HEK293T (cell line): Measurements from ENCODE around the gene DLK1.

Experiments
- CTCF ChIA-PET: fragments of 350-600 bp; formaldehyde crosslinking; extraction: SDS; loops from one replicate; lab custom pipeline; 2021; ENCODE audit warnings: antibody characterized with exemption, inconsistent platforms; lab: Yijun Ruan, JAX
- POLR2A ChIA-PET: fragments of 350-600 bp; formaldehyde crosslinking; extraction: SDS; loops from one replicate; lab custom pipeline; 2020; ENCODE audit warnings: antibody characterized with exemption, inconsistent platforms; lab: Yijun Ruan, JAX
- DNase-seq: peaks from one replicate; pipeline ENCODE4 v3.0.0; 2012; ENCODE audit warnings: mixed read lengths; ENCODE audit errors: extremely low spot score
- ARNT ChIP-seq: fragments of 450-650 bp; IDR thresholded peaks from 2 replicates; pipeline ENCODE4 v1.6.1; 2017; ENCODE audit warnings: mild to moderate bottlenecking
- BHLHE40 ChIP-seq: fragments of 450-650 bp; IDR thresholded peaks from 2 replicates; pipeline ENCODE4 v1.6.1; 2016; ENCODE audit warnings: mild to moderate bottlenecking, moderate library complexity, borderline replicate concordance
- CTBP1 ChIP-seq: fragments of 450-650 bp; IDR thresholded peaks from 2 replicates; pipeline ENCODE4 v1.6.1; 2016; ENCODE audit warnings: borderline replicate concordance
- ELF4 ChIP-seq: fragments of 450-650 bp; IDR thresholded peaks from 2 replicates; pipeline ENCODE4 v1.6.1; 2017; ENCODE audit warnings: antibody characterized with exemption
- FOXA1 ChIP-seq: fragments of 450-650 bp; IDR thresholded peaks from 2 replicates; pipeline ENCODE4 v1.6.1; 2016; ENCODE audit warnings: mild to moderate bottlenecking
- FOXK2 ChIP-seq: fragments of 450-650 bp; IDR thresholded peaks from 2 replicates; pipeline ENCODE4 v1.6.1; 2016; ENCODE audit warnings: mild to moderate bottlenecking
- FOXM1 ChIP-seq: fragments of 450-650 bp; IDR thresholded peaks from 2 replicates; pipeline ENCODE4 v1.6.1; 2017; ENCODE audit warnings: mild to moderate bottlenecking, borderline replicate concordance
- HDGF ChIP-seq: fragments of 450-650 bp; IDR thresholded peaks from 2 replicates; pipeline ENCODE4 v1.6.1; 2017; ENCODE audit warnings: antibody characterized with exemption, borderline replicate concordance
- L3MBTL2 ChIP-seq: fragments of 450-650 bp; conservative IDR thresholded peaks from 2 replicates; pipeline ENCODE4 v1.6.1; 2016; ENCODE audit warnings: mild to moderate bottlenecking
- LEF1 ChIP-seq: fragments of 450-650 bp; IDR thresholded peaks from 2 replicates; pipeline ENCODE4 v1.6.1; 2017; ENCODE audit warnings: mild to moderate bottlenecking, borderline replicate concordance
- NFRKB ChIP-seq: fragments of 450-650 bp; IDR thresholded peaks from 2 replicates; pipeline ENCODE4 v1.6.1; 2016; ENCODE audit warnings: mild to moderate bottlenecking, moderate library complexity
- SP1 ChIP-seq: fragments of 450-650 bp; IDR thresholded peaks from 2 replicates; pipeline ENCODE4 v1.6.1; 2017
- SUZ12 ChIP-seq: fragments of 450-650 bp; IDR thresholded peaks from 2 replicates; pipeline ENCODE4 v1.6.1; 2016; ENCODE audit warnings: mild to moderate bottlenecking
- TARDBP ChIP-seq: fragments of 450-650 bp; IDR thresholded peaks from 2 replicates; pipeline ENCODE4 v1.6.1; 2016
- ZNF384 ChIP-seq: fragments of 450-650 bp; IDR thresholded peaks from 2 replicates; pipeline ENCODE4 v1.6.1; 2016
- TF ChIP-seq, protein P1 (sequence below): fragments of 450-650 bp; IDR thresholded peaks from 2 replicates; pipeline ENCODE4 v1.6.1; 2016

The DLK1 gene

DNA sequence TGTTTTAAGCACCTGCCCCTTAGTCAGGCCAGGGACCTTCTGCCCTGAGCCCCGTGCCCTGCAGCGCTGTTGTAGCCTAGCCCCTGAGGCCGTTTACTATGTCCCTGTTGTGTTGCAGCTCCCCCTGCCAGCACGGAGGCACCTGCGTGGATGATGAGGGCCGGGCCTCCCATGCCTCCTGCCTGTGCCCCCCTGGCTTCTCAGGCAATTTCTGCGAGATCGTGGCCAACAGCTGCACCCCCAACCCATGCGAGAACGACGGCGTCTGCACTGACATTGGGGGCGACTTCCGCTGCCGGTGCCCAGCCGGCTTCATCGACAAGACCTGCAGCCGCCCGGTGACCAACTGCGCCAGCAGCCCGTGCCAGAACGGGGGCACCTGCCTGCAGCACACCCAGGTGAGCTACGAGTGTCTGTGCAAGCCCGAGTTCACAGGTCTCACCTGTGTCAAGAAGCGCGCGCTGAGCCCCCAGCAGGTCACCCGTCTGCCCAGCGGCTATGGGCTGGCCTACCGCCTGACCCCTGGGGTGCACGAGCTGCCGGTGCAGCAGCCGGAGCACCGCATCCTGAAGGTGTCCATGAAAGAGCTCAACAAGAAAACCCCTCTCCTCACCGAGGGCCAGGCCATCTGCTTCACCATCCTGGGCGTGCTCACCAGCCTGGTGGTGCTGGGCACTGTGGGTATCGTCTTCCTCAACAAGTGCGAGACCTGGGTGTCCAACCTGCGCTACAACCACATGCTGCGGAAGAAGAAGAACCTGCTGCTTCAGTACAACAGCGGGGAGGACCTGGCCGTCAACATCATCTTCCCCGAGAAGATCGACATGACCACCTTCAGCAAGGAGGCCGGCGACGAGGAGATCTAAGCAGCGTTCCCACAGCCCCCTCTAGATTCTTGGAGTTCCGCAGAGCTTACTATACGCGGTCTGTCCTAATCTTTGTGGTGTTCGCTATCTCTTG, 7.6 kb downstream of the DLK1 start:
- DNase-seq: no peak
- ChIA-PET CTCF (no interaction called here), POLR2A (no interaction called here)
- TF ChIP-seq, protein P1, sequence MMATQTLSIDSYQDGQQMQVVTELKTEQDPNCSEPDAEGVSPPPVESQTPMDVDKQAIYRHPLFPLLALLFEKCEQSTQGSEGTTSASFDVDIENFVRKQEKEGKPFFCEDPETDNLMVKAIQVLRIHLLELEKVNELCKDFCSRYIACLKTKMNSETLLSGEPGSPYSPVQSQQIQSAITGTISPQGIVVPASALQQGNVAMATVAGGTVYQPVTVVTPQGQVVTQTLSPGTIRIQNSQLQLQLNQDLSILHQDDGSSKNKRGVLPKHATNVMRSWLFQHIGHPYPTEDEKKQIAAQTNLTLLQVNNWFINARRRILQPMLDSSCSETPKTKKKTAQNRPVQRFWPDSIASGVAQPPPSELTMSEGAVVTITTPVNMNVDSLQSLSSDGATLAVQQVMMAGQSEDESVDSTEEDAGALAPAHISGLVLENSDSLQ: no peak
- TF ChIP-seq L3MBTL2 (no peak), CTBP1 (no peak), TARDBP (no peak), ELF4 (no peak), HDGF (no peak), SUZ12 (no peak), SP1 (no peak), NFRKB (no peak), BHLHE40 (no peak), LEF1 (no peak), FOXM1 (no peak), FOXA1 (no peak), FOXK2 (no peak), ARNT (no peak), ZNF384 (no peak)

GRCh38 chr14:100735271-100735670, 8.6 kb downstream of the DLK1 start:
- no peak for DNase-seq
- ChIA-PET POLR2A (no interaction called here), CTCF (interaction anchor here (0.7 kb wide), 1 partner anchor 10 kb away, joined by 5 read pairs; no protein-coding TSS in a partner anchor)
- no peak for TF ChIP-seq NFRKB
- TF ChIP-seq BHLHE40: no peak
- no peak for TF ChIP-seq LEF1

DNA sequence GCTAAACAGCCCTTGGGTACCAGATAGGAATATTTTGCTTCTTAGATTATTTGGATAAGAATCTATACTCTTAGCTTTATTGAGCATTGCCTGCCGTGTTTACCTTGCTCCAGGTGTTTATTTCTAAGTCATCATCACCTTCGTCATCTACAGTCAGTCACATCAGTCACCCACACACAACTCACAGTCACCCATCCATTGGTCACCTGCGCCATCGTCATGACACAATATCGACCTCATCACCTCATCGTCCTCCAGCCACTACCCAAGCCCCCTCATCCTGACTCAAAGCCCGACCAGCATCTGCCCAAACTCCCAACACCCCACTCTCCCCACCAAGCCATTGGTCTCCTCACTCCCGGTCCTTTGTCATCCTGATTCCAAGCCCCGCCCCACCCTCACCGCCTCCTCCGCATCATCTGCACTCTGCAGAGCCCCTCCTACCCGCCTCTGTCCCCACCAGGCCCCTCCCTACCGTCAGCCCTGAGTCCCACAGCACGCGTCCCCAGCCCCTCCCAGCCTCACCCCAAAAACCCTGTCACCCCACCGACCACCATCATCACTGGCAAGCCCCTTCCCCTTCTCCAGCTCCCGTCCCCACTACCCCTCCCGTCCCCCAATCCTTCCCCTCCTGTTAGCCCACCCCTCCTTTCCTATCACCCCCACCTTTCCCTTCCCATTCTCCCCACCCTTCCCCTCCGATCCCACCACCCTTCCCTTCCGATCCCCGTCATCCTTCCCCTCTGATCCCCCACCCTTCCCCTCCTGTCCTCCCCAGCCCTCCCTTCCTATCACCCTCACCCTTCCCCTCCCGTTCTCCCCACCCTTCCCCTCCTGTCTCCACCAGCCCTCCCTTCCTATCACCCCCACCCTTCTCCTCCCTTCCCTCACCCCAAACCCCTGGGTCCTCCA, 9.8 kb downstream of the DLK1 start:
- POLR2A ChIA-PET: no interaction called here
- DNase-seq: no peak
- CTCF ChIA-PET: interaction anchor here (0.7 kb wide), 1 partner anchor 9 kb away, joined by 5 read pairs; no protein-coding TSS in a partner anchor
- TF ChIP-seq ELF4: no peak
- no peak for TF ChIP-seq SUZ12

- TF ChIP-seq ARNT (no peak), LEF1 (no peak), NFRKB (no peak), SUZ12 (no peak), HDGF (no peak), ZNF384 (no peak), L3MBTL2 (no peak), BHLHE40 (no peak), FOXA1 (no peak), FOXM1 (no peak), SP1 (no peak), CTBP1 (no peak), TARDBP (no peak), FOXK2 (no peak)
- TF ChIP-seq, protein P1: no peak
- ChIA-PET POLR2A (no interaction called here), CTCF (no interaction called here)
- no peak for DNase-seq
Measured at GRCh38 chr14:100737526-100737925, 10.8 kb downstream of the DLK1 start.

DNA sequence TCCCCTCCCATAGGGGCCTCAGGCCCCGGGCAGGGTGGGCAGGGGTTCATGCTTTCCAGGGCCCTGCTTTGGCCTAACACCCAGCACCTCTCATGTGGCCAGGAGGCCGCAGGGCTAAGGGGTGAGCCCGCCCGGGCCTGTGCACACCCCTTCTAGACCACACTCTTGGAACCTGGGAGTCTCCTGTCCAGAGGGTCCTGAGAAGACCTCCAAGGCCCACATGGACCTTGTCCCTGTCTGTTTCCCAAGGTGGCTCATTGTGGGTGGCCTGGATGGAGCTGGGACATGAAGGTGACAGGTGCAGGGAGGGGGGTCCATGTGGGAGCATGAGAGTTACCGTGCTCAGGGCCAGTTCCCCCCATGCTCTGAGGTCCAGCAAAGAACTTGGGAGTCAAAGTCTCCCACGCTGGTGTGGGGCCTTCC, 11.6 kb downstream of the DLK1 start:
- no peak for DNase-seq
- CTCF ChIA-PET: no interaction called here
- no peak for TF ChIP-seq BHLHE40
- TF ChIP-seq FOXM1: no peak
- TF ChIP-seq ZNF384: no peak
- TF ChIP-seq CTBP1: no peak
- no peak for TF ChIP-seq SP1
- TF ChIP-seq LEF1: no peak
- TF ChIP-seq, protein P1: no peak
- no peak for TF ChIP-seq NFRKB
- TF ChIP-seq HDGF: no peak
- no peak for TF ChIP-seq FOXK2
- POLR2A ChIA-PET: no interaction called here

DNA sequence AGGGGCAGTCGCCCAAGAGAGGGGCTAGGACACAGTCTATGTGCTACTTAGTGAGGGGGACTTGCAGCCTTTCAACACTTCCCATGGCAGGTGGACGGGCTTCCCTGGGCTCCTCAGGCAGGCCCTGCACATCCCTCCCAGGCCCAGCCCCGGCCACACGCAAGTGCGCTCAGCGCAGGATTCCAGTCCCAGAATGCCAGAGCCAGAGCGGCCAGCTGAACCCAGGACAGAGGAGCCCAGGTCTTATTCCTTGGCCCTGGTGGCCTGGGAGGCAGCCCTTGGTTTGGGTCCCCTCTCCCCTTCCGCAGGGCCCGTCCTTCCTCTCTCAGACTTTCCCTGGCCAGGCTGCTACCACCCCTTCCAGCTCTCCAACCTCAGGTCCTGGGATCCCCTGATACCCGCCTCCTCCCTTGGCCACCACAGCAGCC, 12.0 kb downstream of the DLK1 start:
- ChIA-PET CTCF (no interaction called here), POLR2A (interaction anchor here (0.6 kb wide), 1 partner anchor 1075 kb away, joined by 4 read pairs; no protein-coding TSS in a partner anchor)
- no peak for TF ChIP-seq LEF1
- no peak for TF ChIP-seq ELF4
- no peak for TF ChIP-seq TARDBP
- TF ChIP-seq SUZ12: no peak
- TF ChIP-seq FOXK2: no peak
- DNase-seq: no peak
